ENCODE results near the gene MAML3. TPM values are rescaled to one million over a fixed set of nuclear protein-coding genes. Genes with fewer than 3 reads are reported as not detected.

Gene MAML3
- total and polyA plus RNA-seq, 4 experiments from 2014 or later = 0.15 to 3.7 (median 1.7) TPM

DNA sequence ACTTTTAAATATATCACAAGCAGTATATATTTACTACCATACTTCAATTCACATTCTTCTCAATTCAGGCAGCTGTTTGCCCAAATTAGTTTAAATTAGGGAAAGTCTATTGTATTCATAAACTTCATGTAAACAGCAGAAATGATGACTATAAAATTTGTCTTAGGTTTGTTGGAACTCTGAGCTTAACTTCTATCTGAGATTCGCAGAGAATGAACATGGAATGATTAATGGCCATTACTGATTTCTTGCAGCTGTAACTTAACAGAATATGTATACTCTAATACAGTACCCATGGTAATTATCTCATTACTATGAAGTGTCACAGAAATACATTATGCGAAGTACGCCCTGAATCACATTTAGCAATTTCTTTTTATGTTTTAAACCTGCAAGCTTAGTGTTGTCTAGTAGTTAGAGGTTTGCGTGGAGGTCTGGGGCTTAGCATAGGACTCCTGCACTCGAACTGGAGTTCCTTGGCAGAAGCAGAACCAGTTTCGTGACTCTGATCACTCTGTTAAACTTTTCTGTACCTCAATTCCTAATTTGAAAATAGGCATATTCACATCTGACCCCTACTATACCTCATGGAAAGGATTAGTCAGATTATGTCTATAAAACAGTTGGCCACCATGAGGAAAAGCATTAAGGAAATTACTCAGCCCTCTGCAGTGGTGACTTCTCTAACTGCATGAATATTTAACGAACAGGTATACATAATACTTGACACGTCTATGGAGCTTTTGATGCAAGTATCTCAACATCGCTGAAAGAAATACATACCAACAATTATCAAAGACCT, 245.1 kb downstream of the MAML3 start:
- no peaks in the 10 kb centered on the region for H3K36me3 ChIP-seq (ENCODE audit: insufficient read depth, low read length)
- no peak overlapping the region for H3K27ac ChIP-seq (ENCODE audit: low read depth, low read length)
- no peak for DNase-seq
- POLR2A ChIA-PET (ENCODE audit: partially characterized antibody) = no interaction called here
- no peak overlapping the region for H3K4me3 ChIP-seq (ENCODE audit: low read length in 2 of 2)
- CTCF ChIA-PET (ENCODE audit: partially characterized antibody) = interaction anchor here (0.7 to 1.4 kb wide), 2 partner anchors 50 to 344 kb away, joined by 3 read pairs; no protein-coding TSS in a partner anchor
- no peaks in the 10 kb centered on the region for H3K4me1 Mint-ChIP-seq
- H3K27ac Mint-ChIP-seq = no peak overlapping the region
- no peaks in the 10 kb centered on the region for H3K27me3 ChIP-seq (ENCODE audit: insufficient read depth, low read length)
- peaks cover 0 to 1% of the 10 kb centered on the region in 2 donors for H3K36me3 Mint-ChIP-seq
- intact Hi-C loops (cut with micrococcal nuclease) = no loop called here
- no peak overlapping the region for H3K4me3 Mint-ChIP-seq
- peaks cover 3 to 4% of the 10 kb centered on the region in 2 donors for H3K27me3 Mint-ChIP-seq
- peaks cover 0 to 9% (median 4%) of the 10 kb centered on the region in 8 donors for H3K9me3 Mint-ChIP-seq
- no peaks in the 10 kb centered on the region for H3K9me3 ChIP-seq (ENCODE audit: control insufficient read depth in 1 of 2, low read length in 2 of 2)
- no peaks in the 10 kb centered on the region for H3K4me1 ChIP-seq (ENCODE audit: insufficient read depth, low read length)

DNA sequence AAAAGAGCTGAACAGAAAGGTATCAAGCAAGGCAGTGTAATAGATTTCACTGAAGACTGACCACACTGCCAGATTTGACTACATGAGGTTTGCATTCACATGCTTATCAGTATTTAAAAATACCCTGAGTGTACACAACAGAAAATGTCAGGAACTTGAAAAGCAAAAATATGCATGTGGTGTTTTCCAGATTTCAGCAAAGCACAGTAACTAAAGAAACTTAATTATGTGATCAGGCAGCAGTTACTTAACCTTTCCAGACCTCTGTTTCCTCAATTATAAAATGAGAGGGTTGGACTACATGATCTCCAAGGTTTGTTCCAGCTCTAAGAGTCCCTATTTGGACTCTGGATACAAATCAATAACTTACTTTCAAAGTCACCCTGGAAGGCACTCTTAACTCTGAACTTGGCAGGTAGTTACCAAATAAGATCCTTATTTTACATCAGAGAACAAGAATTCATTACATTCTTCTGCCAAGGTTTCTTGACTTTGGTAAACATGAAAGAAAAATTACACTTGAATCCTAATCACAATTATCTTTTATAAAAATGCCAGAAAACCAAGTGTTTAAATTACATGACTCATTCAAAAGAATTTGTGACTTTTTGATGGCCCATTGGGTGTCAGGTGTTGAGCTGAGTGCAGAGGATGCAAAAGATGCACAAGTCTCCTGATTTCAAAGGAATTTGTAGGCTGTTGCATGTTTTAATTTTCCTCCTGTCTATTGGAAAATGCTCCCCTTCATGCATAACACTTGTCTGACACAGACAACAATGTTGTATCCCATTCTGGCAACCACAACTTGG, 246.8 kb downstream of the MAML3 start:
- CTCF ChIA-PET (ENCODE audit: partially characterized antibody) = interaction anchor here (1.4 kb wide), 1 partner anchor 346 kb away, joined by 3 read pairs; no protein-coding TSS in a partner anchor
- no peaks in the 10 kb centered on the region for H3K27me3 ChIP-seq (ENCODE audit: insufficient read depth, low read length)
- POLR2A ChIA-PET (ENCODE audit: partially characterized antibody) = no interaction called here
- no peaks in the 10 kb centered on the region for H3K36me3 ChIP-seq (ENCODE audit: insufficient read depth, low read length)
- no peaks in the 10 kb centered on the region for H3K4me1 Mint-ChIP-seq
- H3K27ac Mint-ChIP-seq = no peak overlapping the region
- no peak overlapping the region for H3K4me3 ChIP-seq (ENCODE audit: low read length in 2 of 2)
- H3K36me3 Mint-ChIP-seq = peaks cover 0 to 1% of the 10 kb centered on the region in 2 donors
- no peaks in the 10 kb centered on the region for H3K9me3 ChIP-seq (ENCODE audit: control insufficient read depth in 1 of 2, low read length in 2 of 2)
- DNase-seq = no peak
- intact Hi-C loops (cut with micrococcal nuclease) = no loop called here
- H3K4me3 Mint-ChIP-seq = no peak overlapping the region
- H3K27ac ChIP-seq (ENCODE audit: low read depth, low read length) = no peak overlapping the region
- H3K4me1 ChIP-seq (ENCODE audit: insufficient read depth, low read length) = no peaks in the 10 kb centered on the region
- peaks cover 0 to 13% (median 4%) of the 10 kb centered on the region in 8 donors for H3K9me3 Mint-ChIP-seq
- H3K27me3 Mint-ChIP-seq = peaks cover 3 to 4% of the 10 kb centered on the region in 2 donors

DNA sequence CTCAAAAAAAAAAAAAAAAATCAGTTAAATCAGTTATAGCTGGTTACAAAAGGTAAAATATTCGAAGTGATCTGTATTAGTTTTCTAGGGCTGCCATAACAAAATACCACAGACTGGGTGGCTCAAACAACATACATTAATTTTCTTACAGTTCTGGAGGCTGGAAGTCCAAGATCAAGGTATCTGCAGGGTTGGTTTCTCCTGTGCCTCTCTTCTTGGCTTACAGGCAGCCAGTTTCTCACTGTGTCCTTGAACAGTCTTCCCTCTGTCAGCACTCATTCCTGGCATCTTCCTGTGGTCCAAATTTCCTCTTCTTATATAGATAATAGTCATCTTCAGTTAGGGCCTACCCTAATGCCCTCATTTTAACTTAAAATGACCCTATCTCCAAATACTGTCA, 248.5 kb downstream of the MAML3 start:
- CTCF ChIA-PET (ENCODE audit: partially characterized antibody) = no interaction called here
- intact Hi-C loops (cut with micrococcal nuclease) = no loop called here
- H3K4me3 Mint-ChIP-seq = no peak overlapping the region

GRCh38 chr4:139904406-139904805, 249.6 kb downstream of the MAML3 start:
- peaks cover 0 to 1% of the 10 kb centered on the region in 2 donors for H3K36me3 Mint-ChIP-seq
- POLR2A ChIA-PET (ENCODE audit: partially characterized antibody) = no interaction called here
- intact Hi-C loops (cut with micrococcal nuclease) = no loop called here

More for the DNA sequence above, 248.5 kb downstream of the MAML3 start:
- Histone ChIP-seq H3K9me3 (ENCODE audit: control insufficient read depth in 1 of 2, low read length in 2 of 2) (no peaks in the 10 kb centered on the region), H3K27me3 (ENCODE audit: insufficient read depth, low read length) (no peaks in the 10 kb centered on the region), H3K4me3 (ENCODE audit: low read length in 2 of 2) (no peak overlapping the region), H3K4me1 (ENCODE audit: insufficient read depth, low read length) (no peaks in the 10 kb centered on the region), H3K36me3 (ENCODE audit: insufficient read depth, low read length) (no peaks in the 10 kb centered on the region), H3K27ac (ENCODE audit: low read depth, low read length) (no peak overlapping the region)
- H3K27me3 Mint-ChIP-seq = peaks cover 0 to 3% of the 10 kb centered on the region in 2 donors
- peaks cover 0 to 13% (median 4%) of the 10 kb centered on the region in 8 donors for H3K9me3 Mint-ChIP-seq
- H3K4me1 Mint-ChIP-seq = no peaks in the 10 kb centered on the region
- DNase-seq = no peak
- H3K27ac Mint-ChIP-seq = no peak overlapping the region
- POLR2A ChIA-PET (ENCODE audit: partially characterized antibody) = no interaction called here
- peaks cover 0 to 1% of the 10 kb centered on the region in 2 donors for H3K36me3 Mint-ChIP-seq

GRCh38 chr4:139903845-139904244, 250.1 kb downstream of the MAML3 start:
- H3K4me1 ChIP-seq (ENCODE audit: insufficient read depth, low read length) = no peaks in the 10 kb centered on the region
- H3K36me3 Mint-ChIP-seq = peaks cover 0 to 1% of the 10 kb centered on the region in 2 donors
- no peak overlapping the region for H3K4me3 ChIP-seq (ENCODE audit: low read length in 2 of 2)
- no peak overlapping the region for H3K27ac Mint-ChIP-seq
- intact Hi-C loops (cut with micrococcal nuclease) = no loop called here
- no peaks in the 10 kb centered on the region for H3K27me3 ChIP-seq (ENCODE audit: insufficient read depth, low read length)
- H3K9me3 ChIP-seq (ENCODE audit: control insufficient read depth in 1 of 2, low read length in 2 of 2) = no peaks in the 10 kb centered on the region
- no peak overlapping the region for H3K27ac ChIP-seq (ENCODE audit: low read depth, low read length)
- H3K4me3 Mint-ChIP-seq = no peak overlapping the region
- H3K36me3 ChIP-seq (ENCODE audit: insufficient read depth, low read length) = no peaks in the 10 kb centered on the region
- peaks cover 0 to 3% of the 10 kb centered on the region in 2 donors for H3K27me3 Mint-ChIP-seq
- ChIA-PET POLR2A (ENCODE audit: partially characterized antibody) (no interaction called here), CTCF (ENCODE audit: partially characterized antibody) (no interaction called here)
- H3K9me3 Mint-ChIP-seq = peaks cover 0 to 13% (median 4%) of the 10 kb centered on the region in 8 donors
- no peak for DNase-seq
- no peaks in the 10 kb centered on the region for H3K4me1 Mint-ChIP-seq

More at GRCh38 chr4:139904406-139904805, 249.6 kb downstream of the MAML3 start:
- Histone ChIP-seq H3K27ac (ENCODE audit: low read depth, low read length) (no peak overlapping the region), H3K9me3 (ENCODE audit: control insufficient read depth in 1 of 2, low read length in 2 of 2) (no peaks in the 10 kb centered on the region), H3K27me3 (ENCODE audit: insufficient read depth, low read length) (no peaks in the 10 kb centered on the region), H3K4me1 (ENCODE audit: insufficient read depth, low read length) (no peaks in the 10 kb centered on the region), H3K36me3 (ENCODE audit: insufficient read depth, low read length) (no peaks in the 10 kb centered on the region), H3K4me3 (ENCODE audit: low read length in 2 of 2) (no peak overlapping the region)
- Mint-ChIP-seq H3K27me3 (peaks cover 0 to 3% of the 10 kb centered on the region in 2 donors), H3K4me1 (no peaks in the 10 kb centered on the region), H3K4me3 (no peak overlapping the region), H3K27ac (no peak overlapping the region), H3K9me3 (peaks cover 0 to 13% (median 4%) of the 10 kb centered on the region in 8 donors)
- CTCF ChIA-PET (ENCODE audit: partially characterized antibody) = no interaction called here
- no peak for DNase-seq

DNA sequence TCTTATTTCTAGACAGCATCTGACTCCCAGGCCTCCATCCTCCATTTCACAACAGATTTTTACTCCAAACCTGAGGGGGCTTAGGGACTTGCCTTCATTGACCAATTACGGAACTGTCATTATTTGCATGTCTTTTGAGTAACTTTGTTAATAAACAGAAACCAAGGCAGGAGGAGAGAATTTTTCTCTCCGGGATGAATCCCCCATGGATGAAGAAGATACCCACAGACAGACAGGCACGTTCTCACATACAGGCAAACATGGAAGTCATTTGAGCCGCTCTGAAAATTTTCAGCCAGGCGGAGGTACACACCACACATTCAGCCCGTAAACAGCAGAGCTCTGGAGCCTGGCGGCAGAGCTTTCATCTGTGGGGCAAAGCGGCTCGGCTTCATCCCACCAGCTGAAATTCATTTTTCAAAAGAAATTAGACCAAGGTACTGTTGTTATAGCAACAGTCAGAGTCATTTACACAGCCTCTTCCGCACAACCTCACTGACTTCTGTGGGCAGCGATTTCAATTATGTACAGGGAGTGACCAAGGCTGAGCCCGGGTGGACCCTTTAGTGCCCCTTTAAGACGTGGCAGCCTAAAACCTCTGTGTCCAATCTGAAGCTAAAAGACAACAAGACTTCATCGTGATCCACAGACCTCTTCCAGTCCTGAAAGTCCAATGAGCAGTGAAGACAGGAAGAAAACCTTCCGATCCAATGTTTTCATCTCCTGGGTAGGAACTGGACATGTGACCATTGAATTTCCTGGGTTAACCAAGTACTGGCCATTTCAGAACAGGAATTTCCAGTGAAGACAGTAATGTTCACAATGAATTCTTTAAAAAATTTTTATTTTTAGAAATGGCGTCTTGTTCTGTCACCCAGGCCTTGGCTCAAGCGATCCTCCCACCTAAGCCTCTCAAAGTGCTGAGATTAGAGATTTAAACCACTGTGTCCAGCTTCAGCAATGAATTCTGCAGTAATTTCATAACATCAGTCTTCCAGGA, 251.4 kb downstream of the MAML3 start:
- ChIA-PET CTCF (ENCODE audit: partially characterized antibody) (no interaction called here), POLR2A (ENCODE audit: partially characterized antibody) (no interaction called here)
- H3K27me3 ChIP-seq (ENCODE audit: insufficient read depth, low read length) = no peaks in the 10 kb centered on the region
- no peak for DNase-seq
- Mint-ChIP-seq H3K9me3 (peaks cover 0 to 13% (median 4%) of the 10 kb centered on the region in 8 donors), H3K4me3 (no peak overlapping the region), H3K4me1 (peaks cover 0 to 4% (median 2%) of the 10 kb centered on the region in 4 donors), H3K27ac (no peak overlapping the region), H3K36me3 (peaks cover 0 to 1% of the 10 kb centered on the region in 2 donors), H3K27me3 (peaks cover 0 to 3% of the 10 kb centered on the region in 2 donors)
- intact Hi-C loops (cut with micrococcal nuclease) = no loop called here
- H3K4me1 ChIP-seq (ENCODE audit: insufficient read depth, low read length) = no peaks in the 10 kb centered on the region
- H3K27ac ChIP-seq (ENCODE audit: low read depth, low read length) = no peak overlapping the region
- no peaks in the 10 kb centered on the region for H3K36me3 ChIP-seq (ENCODE audit: insufficient read depth, low read length)
- no peaks in the 10 kb centered on the region for H3K9me3 ChIP-seq (ENCODE audit: control insufficient read depth in 1 of 2, low read length in 2 of 2)
- H3K4me3 ChIP-seq (ENCODE audit: low read length in 2 of 2) = no peak overlapping the region
